Measurements from ENCODE around the gene SLX4IP.
A peak's percentile ranks its signal among the peaks of the same experiment; 100 is the strongest.
"Not testable (repeated sequence)": the region's sequence is repeated elsewhere in the genome, so short reads cannot be mapped to it uniquely, and the experiment has no call there.

Gene SLX4IP

GRCh38 chr20:10609770-10610169 is 174.7 kb downstream of the SLX4IP start:
- H3K4me3 ChIP-seq (replicated peaks; ENCODE audit: insufficient read depth, low read length): no peak overlapping the region
- H3K27me3 ChIP-seq (ENCODE audit: insufficient read depth, poor library complexity, severe bottlenecking): no peaks in the 10 kb centered on the region
- DNase-seq (ENCODE audit: low read depth in 1 of 2, low spot score in 1 of 2): no peak
- TF ChIP-seq REST (IDR thresholded peaks at IDR 0.05; ENCODE audit: insufficient replicate concordance, low read depth) (no peak), GABPA (IDR thresholded peaks at IDR 0.05; ENCODE audit: low read depth) (no peak)
- no peak overlapping the region for H3K27ac ChIP-seq (replicated peaks)

GRCh38 chr20:10610251-10610650 is 175.1 kb downstream of the SLX4IP start:
- TF ChIP-seq REST (IDR thresholded peaks at IDR 0.05; ENCODE audit: insufficient replicate concordance, low read depth): no peak
- no peak for TF ChIP-seq SPI1 (IDR thresholded peaks at IDR 0.05; ENCODE audit: borderline replicate concordance, low read depth)
- no peak for TF ChIP-seq CTCF (IDR thresholded peaks at IDR 0.05; ENCODE audit: insufficient read depth, low read length)
- TF ChIP-seq POLR2AphosphoS5 (IDR thresholded peaks at IDR 0.05; ENCODE audit: low read depth): no peak
- TF ChIP-seq GABPA (IDR thresholded peaks at IDR 0.05; ENCODE audit: low read depth): no peak
- DNase-seq (ENCODE audit: low read depth in 1 of 2, low spot score in 1 of 2): no peak
- Histone ChIP-seq H3K27ac (replicated peaks) (no peak overlapping the region), H3K4me3 (replicated peaks; ENCODE audit: insufficient read depth, low read length) (no peak overlapping the region), H3K27me3 (ENCODE audit: insufficient read depth, poor library complexity, severe bottlenecking) (no peaks in the 10 kb centered on the region)

GRCh38 chr20:10611357-10611756 is 176.3 kb downstream of the SLX4IP start:
- no peak overlapping the region for H3K27ac ChIP-seq (replicated peaks)
- peak; percentile 3 for TF ChIP-seq CTCF (IDR thresholded peaks at IDR 0.05; ENCODE audit: insufficient read depth, low read length)
- TF ChIP-seq POLR2AphosphoS5 (IDR thresholded peaks at IDR 0.05; ENCODE audit: low read depth): no peak
- TF ChIP-seq REST (IDR thresholded peaks at IDR 0.05; ENCODE audit: insufficient replicate concordance, low read depth): no peak
- no peak for TF ChIP-seq GABPA (IDR thresholded peaks at IDR 0.05; ENCODE audit: low read depth)
- DNase-seq (ENCODE audit: low read depth in 1 of 2, low spot score in 1 of 2): no peak
- H3K27me3 ChIP-seq (ENCODE audit: insufficient read depth, poor library complexity, severe bottlenecking): no peaks in the 10 kb centered on the region
- no peak overlapping the region for H3K4me3 ChIP-seq (replicated peaks; ENCODE audit: insufficient read depth, low read length)

GRCh38 chr20:10613426-10613825 is 178.3 kb downstream of the SLX4IP start:
- not testable (repeated sequence) for H3K27me3 ChIP-seq (ENCODE audit: insufficient read depth, poor library complexity, severe bottlenecking); H3K27ac ChIP-seq (replicated peaks); H3K4me3 ChIP-seq (replicated peaks; ENCODE audit: insufficient read depth, low read length); DNase-seq (ENCODE audit: low read depth in 1 of 2, low spot score in 1 of 2)
